ENCODE measurements around the gene ALG1L2.
"Not testable (repeated sequence)": the region's sequence is repeated elsewhere in the genome, so short reads cannot be mapped to it uniquely, and the experiment has no call there.

Gene ALG1L2

GRCh38 chr3:130081351-130081881 lies at the start of gene ALG1L2:
Gene ALG1L2, plus strand, starts transcription at chr3:130081831. Its CDS starts 186 bp downstream, at chr3:130082017.
- no peak for DNase-seq

GRCh38 chr3:130037126-130037815 lies 44.4 kb upstream of the ALG1L2 start:
- not testable (repeated sequence) for DNase-seq

GRCh38 chr3:130042736-130043135 lies 38.9 kb upstream of the ALG1L2 start:
- not testable (repeated sequence) for DNase-seq

- DNase-seq: not testable (repeated sequence)
Measured at GRCh38 chr3:130043658-130044057, 38.0 kb upstream of the ALG1L2 start.

GRCh38 chr3:130044370-130044769 lies 37.3 kb upstream of the ALG1L2 start:
- no peak for DNase-seq

- DNase-seq: no peak
Measured at GRCh38 chr3:130048726-130049125, 32.9 kb upstream of the ALG1L2 start.

- DNase-seq: not testable (repeated sequence)
Measured at GRCh38 chr3:130052366-130052765, 29.3 kb upstream of the ALG1L2 start.

- not testable (repeated sequence) for DNase-seq
Measured at GRCh38 chr3:130052965-130053364, 28.7 kb upstream of the ALG1L2 start.

- DNase-seq: not testable (repeated sequence)
Measured at GRCh38 chr3:130057536-130058266, 23.9 kb upstream of the ALG1L2 start.

GRCh38 chr3:130058267-130058657 lies 23.4 kb upstream of the ALG1L2 start:
- DNase-seq: not testable (repeated sequence)

GRCh38 chr3:130058716-130059115 lies 22.9 kb upstream of the ALG1L2 start:
- not testable (repeated sequence) for DNase-seq

- not testable (repeated sequence) for DNase-seq
Measured at GRCh38 chr3:130059162-130059561, 22.5 kb upstream of the ALG1L2 start.

- no peak for DNase-seq
Measured at GRCh38 chr3:130073582-130073981, 8.0 kb upstream of the ALG1L2 start.

- no peak for DNase-seq
Measured at GRCh38 chr3:130077636-130078035, 4.0 kb upstream of the ALG1L2 start.

- DNase-seq: peak; percentile 58
Measured at GRCh38 chr3:130083363-130084090, 1.9 kb downstream of the ALG1L2 start.

- DNase-seq: no peak
Measured at GRCh38 chr3:130084436-130084980, 2.9 kb downstream of the ALG1L2 start.

- no peak for DNase-seq
Measured at GRCh38 chr3:130085881-130086280, 4.2 kb downstream of the ALG1L2 start.

- DNase-seq: not testable (repeated sequence)
Measured at GRCh38 chr3:130086628-130087027, 5.0 kb downstream of the ALG1L2 start.

GRCh38 chr3:130088061-130088460 lies 6.4 kb downstream of the ALG1L2 start:
- DNase-seq: no peak

GRCh38 chr3:130090681-130091080 lies 9.1 kb downstream of the ALG1L2 start:
- not testable (repeated sequence) for DNase-seq

- no peak for DNase-seq
Measured at GRCh38 chr3:130091958-130092357, 10.3 kb downstream of the ALG1L2 start.

- peak; percentile 62 for DNase-seq
Measured at GRCh38 chr3:130093741-130094391, 12.2 kb downstream of the ALG1L2 start.

All from inflammatory macrophage treated with lipopolysaccharide for 4 hours (primary cell).